Chondrocyte (in vitro differentiated cells): ENCODE measurements around the gene MYH16. TPM values are rescaled to one million over a fixed set of nuclear protein-coding genes. Genes with fewer than 3 reads are reported as not detected.
"Not testable (repeated sequence)": the region's sequence is repeated elsewhere in the genome, so short reads cannot be mapped to it uniquely, and the experiment has no call there.

Experiments used
- DNase-seq: peaks from one replicate; pipeline ENCODE4 v3.0.0; 2021; ENCODE audit warnings: mixed read lengths, low spot score
- H3K27ac Mint-ChIP-seq: one replicate; pipeline ENCODE4 v1.8.0; 2021; ENCODE audit warnings: mild to moderate bottlenecking, moderate library complexity, mixed read lengths; ENCODE audit not compliant: unreplicated experiment
- H3K27me3 Mint-ChIP-seq: 2 replicates; pipeline ENCODE4 v1.8.0; 2021; ENCODE audit warnings: low read depth, mixed read lengths
- H3K36me3 Mint-ChIP-seq: 2 replicates; pipeline ENCODE4 v1.8.0; 2021; ENCODE audit warnings: low read depth, mixed read lengths
- H3K4me1 Mint-ChIP-seq: 2 replicates; pipeline ENCODE4 v1.8.0; 2021; ENCODE audit warnings: low read depth, mild to moderate bottlenecking, mixed read lengths
- H3K4me3 Mint-ChIP-seq: one replicate; pipeline ENCODE4 v1.8.0; 2021; ENCODE audit warnings: mild to moderate bottlenecking, moderate library complexity, mixed read lengths; ENCODE audit not compliant: unreplicated experiment
- H3K9me3 Mint-ChIP-seq: 2 replicates; pipeline ENCODE4 v1.8.0; 2021; ENCODE audit warnings: low read depth, mixed read lengths
- total RNA-seq: library from RNA; stranded (reverse); gene quantifications from 3 replicates; pipeline ENCODE4 v1.2.1, GENCODE V29; 2021
- TF ChIP-seq, protein P1 (sequence below): fragments of 200-600 bp; sonication (generic); IDR thresholded peaks from 2 replicates; pipeline ENCODE4 v1.5.0; 2021; ENCODE audit warnings: antibody characterized with exemption, mild to moderate bottlenecking, moderate library complexity

MYH16 gene
- total RNA-seq, 1 donor from 2014 or later, result not detected

- DNase-seq, result no peak
- peaks cover 9% of the 10 kb centered on the region for H3K4me1 Mint-ChIP-seq
- H3K4me3 Mint-ChIP-seq, result no peak overlapping the region
- H3K9me3 Mint-ChIP-seq, result peaks cover 7% of the 10 kb centered on the region
- H3K27ac Mint-ChIP-seq, result no peak overlapping the region
- TF ChIP-seq, protein P1, sequence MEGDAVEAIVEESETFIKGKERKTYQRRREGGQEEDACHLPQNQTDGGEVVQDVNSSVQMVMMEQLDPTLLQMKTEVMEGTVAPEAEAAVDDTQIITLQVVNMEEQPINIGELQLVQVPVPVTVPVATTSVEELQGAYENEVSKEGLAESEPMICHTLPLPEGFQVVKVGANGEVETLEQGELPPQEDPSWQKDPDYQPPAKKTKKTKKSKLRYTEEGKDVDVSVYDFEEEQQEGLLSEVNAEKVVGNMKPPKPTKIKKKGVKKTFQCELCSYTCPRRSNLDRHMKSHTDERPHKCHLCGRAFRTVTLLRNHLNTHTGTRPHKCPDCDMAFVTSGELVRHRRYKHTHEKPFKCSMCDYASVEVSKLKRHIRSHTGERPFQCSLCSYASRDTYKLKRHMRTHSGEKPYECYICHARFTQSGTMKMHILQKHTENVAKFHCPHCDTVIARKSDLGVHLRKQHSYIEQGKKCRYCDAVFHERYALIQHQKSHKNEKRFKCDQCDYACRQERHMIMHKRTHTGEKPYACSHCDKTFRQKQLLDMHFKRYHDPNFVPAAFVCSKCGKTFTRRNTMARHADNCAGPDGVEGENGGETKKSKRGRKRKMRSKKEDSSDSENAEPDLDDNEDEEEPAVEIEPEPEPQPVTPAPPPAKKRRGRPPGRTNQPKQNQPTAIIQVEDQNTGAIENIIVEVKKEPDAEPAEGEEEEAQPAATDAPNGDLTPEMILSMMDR, result peak; percentile 95
- peaks cover 4% of the 10 kb centered on the region for H3K36me3 Mint-ChIP-seq
- H3K27me3 Mint-ChIP-seq, result no peaks in the 10 kb centered on the region
These were observed 39.9 kb downstream of the MYH16 start for GRCh38 chr7:99312316-99313203.

DNA sequence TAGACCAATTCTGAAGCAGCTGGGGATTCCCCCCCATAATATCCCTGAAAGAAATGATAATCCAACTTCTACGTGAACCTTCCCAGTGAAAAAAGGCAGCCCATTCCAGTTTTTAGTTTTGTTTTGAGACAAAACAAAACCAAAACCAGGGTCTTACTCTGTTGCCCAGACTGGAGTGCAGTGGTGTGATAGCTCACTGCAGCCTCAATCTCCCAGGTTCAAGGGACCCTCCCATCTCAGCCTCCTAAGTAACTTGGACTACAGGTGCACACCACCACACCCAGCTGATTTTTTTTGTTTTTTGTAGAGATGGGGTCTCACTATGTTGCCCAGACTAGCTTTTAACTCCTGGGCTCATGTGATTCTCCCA is 40.5 kb downstream of the MYH16 start:
- Mint-ChIP-seq H3K27ac (no peak overlapping the region), H3K9me3 (peaks cover 7% of the 10 kb centered on the region), H3K4me3 (no peak overlapping the region), H3K36me3 (peaks cover 4% of the 10 kb centered on the region), H3K4me1 (peaks cover 9% of the 10 kb centered on the region), H3K27me3 (no peaks in the 10 kb centered on the region)
- TF ChIP-seq, protein P1, result peak; percentile 54
- DNase-seq, result no peak

DNA sequence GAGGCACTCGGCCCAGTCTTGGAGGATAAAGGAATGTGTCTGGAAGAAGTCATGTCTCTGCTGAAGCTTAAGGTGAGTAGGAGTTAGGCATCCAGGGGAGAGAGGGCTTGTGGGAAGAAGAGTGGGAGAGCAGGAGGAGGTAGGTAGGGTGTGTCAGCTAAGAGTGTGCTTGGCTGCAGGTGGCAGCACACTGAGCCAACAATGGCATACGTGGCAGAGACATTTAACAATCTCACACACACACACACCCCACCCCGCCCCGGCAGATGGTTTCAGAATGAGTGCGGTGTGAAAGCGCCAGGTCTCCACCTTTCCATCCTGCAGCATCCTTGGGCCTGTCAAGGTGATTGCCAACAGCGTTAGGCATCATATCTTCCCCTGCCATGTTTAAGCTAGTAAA is 41.9 kb downstream of the MYH16 start:
- Mint-ChIP-seq H3K4me3 (no peak overlapping the region), H3K27ac (no peak overlapping the region), H3K27me3 (no peaks in the 10 kb centered on the region), H3K36me3 (peaks cover 4% of the 10 kb centered on the region), H3K9me3 (peaks cover 7% of the 10 kb centered on the region), H3K4me1 (peaks cover 9% of the 10 kb centered on the region)
- no peak for DNase-seq
- TF ChIP-seq, protein P1, result no peak

DNA sequence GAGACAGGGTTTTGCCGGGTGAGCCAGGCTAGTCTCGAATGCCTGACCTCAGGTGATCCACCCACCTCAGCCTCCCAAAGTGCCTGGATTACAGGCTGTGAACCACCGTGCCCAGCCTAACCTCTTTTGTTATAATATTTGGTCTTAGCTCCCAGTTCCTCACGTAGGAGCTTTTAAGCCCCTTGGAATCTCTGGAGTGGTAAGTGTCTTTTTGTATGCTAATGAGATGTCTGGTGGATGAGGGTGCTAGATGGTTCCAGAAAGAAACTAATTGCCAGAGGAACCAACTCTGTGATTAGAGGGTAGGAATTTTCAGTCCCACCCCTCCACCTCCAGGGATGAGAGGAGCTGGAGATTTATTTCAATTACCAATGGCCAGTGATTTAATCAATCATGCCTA is 47.7 kb downstream of the MYH16 start:
- TF ChIP-seq, protein P1, result no peak
- H3K4me3 Mint-ChIP-seq, result no peak overlapping the region
- H3K36me3 Mint-ChIP-seq, result no peaks in the 10 kb centered on the region

GRCh38 chr7:99322659-99323058 is 50.0 kb downstream of the MYH16 start:
- not testable (repeated sequence) for H3K27me3 Mint-ChIP-seq

More for the DNA sequence above, 47.7 kb downstream of the MYH16 start:
- no peak overlapping the region for H3K27ac Mint-ChIP-seq
- DNase-seq, result no peak
- no peaks in the 10 kb centered on the region for H3K9me3 Mint-ChIP-seq
- no peaks in the 10 kb centered on the region for H3K4me1 Mint-ChIP-seq
- no peaks in the 10 kb centered on the region for H3K27me3 Mint-ChIP-seq

DNA sequence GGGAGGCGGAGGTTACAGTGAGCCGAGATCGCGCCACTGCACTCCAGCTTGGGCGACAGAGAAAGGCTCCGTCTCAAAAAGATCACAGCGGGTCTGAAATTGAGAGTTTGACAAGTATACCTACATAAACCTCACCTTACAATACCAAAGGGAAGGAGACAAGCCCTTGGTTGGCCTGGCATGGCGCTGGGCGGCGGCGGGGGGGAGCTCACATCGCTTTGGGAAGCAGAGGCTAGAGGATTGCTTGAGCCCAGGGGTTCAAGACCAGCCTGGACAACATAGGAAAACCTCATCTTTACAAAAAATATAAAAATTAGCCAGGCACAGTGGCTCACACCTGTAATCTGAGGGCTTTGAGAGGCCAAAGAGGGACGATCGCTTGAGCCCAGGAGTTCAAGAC is 51.9 kb downstream of the MYH16 start:
- no peak overlapping the region for H3K27ac Mint-ChIP-seq
- H3K36me3 Mint-ChIP-seq, result no peaks in the 10 kb centered on the region
- TF ChIP-seq, protein P1, result no peak
- H3K27me3 Mint-ChIP-seq, result no peaks in the 10 kb centered on the region
- DNase-seq, result no peak
- H3K4me1 Mint-ChIP-seq, result peaks cover 30% of the 10 kb centered on the region
- no peaks in the 10 kb centered on the region for H3K9me3 Mint-ChIP-seq
- H3K4me3 Mint-ChIP-seq, result peak overlapping the region; percentile 88

More at GRCh38 chr7:99322659-99323058, 50.0 kb downstream of the MYH16 start:
- H3K4me3 Mint-ChIP-seq, DNase-seq, H3K9me3 Mint-ChIP-seq, H3K27ac Mint-ChIP-seq, H3K36me3 Mint-ChIP-seq: not testable (repeated sequence)
- peaks cover 15% of the 10 kb centered on the region for H3K4me1 Mint-ChIP-seq
